HCT116 (cell line): Measurements from ENCODE around the gene UBR3.

ENCODE experiments used
- CEBPB ChIP-seq: IDR thresholded peaks from 2 replicates; pipeline ENCODE4 v1.6.1; 2012; ENCODE audit warnings: low read depth
- EGR1 ChIP-seq: IDR thresholded peaks from 2 replicates; pipeline ENCODE4 v1.6.1; 2012; ENCODE audit warnings: low read depth
- ELF1 ChIP-seq: IDR thresholded peaks from 2 replicates; pipeline ENCODE4 v1.6.1; 2012; ENCODE audit warnings: low read depth, borderline replicate concordance
- EZH2 ChIP-seq: fragments of 200-600 bp; sonication (generic); IDR thresholded peaks from 2 replicates; pipeline ENCODE4 v1.6.1; 2017; ENCODE audit warnings: antibody characterized with exemption, mixed run types
- POLR2A ChIP-seq: IDR thresholded peaks from 2 replicates; pipeline ENCODE4 v1.7.0; 2011; ENCODE audit warnings: borderline replicate concordance; ENCODE audit not compliant: insufficient read depth, insufficient read length; ENCODE audit errors: extremely low read depth
- POLR2AphosphoS5 ChIP-seq: IDR thresholded peaks from 2 replicates; pipeline ENCODE4 v1.6.1; 2011; ENCODE audit warnings: mild to moderate bottlenecking, low read depth, low read length, moderate library complexity
- RAD21 ChIP-seq: IDR thresholded peaks from 2 replicates; pipeline ENCODE4 v1.6.1; 2012; ENCODE audit warnings: low read depth, mild to moderate bottlenecking
- REST ChIP-seq: IDR thresholded peaks from 2 replicates; pipeline ENCODE4 v1.6.1; 2012; ENCODE audit warnings: low read depth
- YY1 ChIP-seq: IDR thresholded peaks from 2 replicates; pipeline ENCODE4 v1.6.1; 2011; ENCODE audit warnings: low read length, low read depth, moderate library complexity, mild to moderate bottlenecking; ENCODE audit not compliant: insufficient replicate concordance; ENCODE audit errors: extremely low read depth
- ZBTB33 ChIP-seq: IDR thresholded peaks from 2 replicates; pipeline ENCODE4 v1.6.1; 2011; ENCODE audit warnings: mild to moderate bottlenecking, low read length, moderate library complexity; ENCODE audit not compliant: insufficient replicate concordance; ENCODE audit errors: extremely low read depth
- TF ChIP-seq, protein P1 (sequence below), 3 experiments: fragments of 200-600 bp in 1 of 3; sonication (generic) in 1 of 3; IDR thresholded peaks in 2 of 3; conservative IDR thresholded peaks in 1 of 3; 2 replicates each; pipeline ENCODE4 v1.5.1; 2012 to 2017; ENCODE audit warnings: low read depth in 2 of 3, low read length in 2 of 3, antibody characterized with exemption in 1 of 3, borderline replicate concordance in 1 of 3, control low read depth in 1 of 3, mild to moderate bottlenecking in 1 of 3, mixed read lengths in 1 of 3, mixed run types in 1 of 3, moderate library complexity in 1 of 3; ENCODE audit not compliant: insufficient read depth in 1 of 3

GRCh38 chr2:170101789-170102188, 274.5 kb downstream of the UBR3 start:
- TF ChIP-seq REST (no peak), EGR1 (no peak), ELF1 (no peak), RAD21 (no peak), POLR2A (no peak), CEBPB (no peak), ZBTB33 (no peak), EZH2 (no peak), POLR2AphosphoS5 (no peak), YY1 (no peak)
- TF ChIP-seq, protein P1, sequence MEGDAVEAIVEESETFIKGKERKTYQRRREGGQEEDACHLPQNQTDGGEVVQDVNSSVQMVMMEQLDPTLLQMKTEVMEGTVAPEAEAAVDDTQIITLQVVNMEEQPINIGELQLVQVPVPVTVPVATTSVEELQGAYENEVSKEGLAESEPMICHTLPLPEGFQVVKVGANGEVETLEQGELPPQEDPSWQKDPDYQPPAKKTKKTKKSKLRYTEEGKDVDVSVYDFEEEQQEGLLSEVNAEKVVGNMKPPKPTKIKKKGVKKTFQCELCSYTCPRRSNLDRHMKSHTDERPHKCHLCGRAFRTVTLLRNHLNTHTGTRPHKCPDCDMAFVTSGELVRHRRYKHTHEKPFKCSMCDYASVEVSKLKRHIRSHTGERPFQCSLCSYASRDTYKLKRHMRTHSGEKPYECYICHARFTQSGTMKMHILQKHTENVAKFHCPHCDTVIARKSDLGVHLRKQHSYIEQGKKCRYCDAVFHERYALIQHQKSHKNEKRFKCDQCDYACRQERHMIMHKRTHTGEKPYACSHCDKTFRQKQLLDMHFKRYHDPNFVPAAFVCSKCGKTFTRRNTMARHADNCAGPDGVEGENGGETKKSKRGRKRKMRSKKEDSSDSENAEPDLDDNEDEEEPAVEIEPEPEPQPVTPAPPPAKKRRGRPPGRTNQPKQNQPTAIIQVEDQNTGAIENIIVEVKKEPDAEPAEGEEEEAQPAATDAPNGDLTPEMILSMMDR (IDR thresholded peaks at IDR 0.05 in 2 of 3, conservative IDR thresholded peaks at IDR 0.05 in 1 of 3; ENCODE audit: borderline replicate concordance in 1 of 3, insufficient read depth in 1 of 3, low read depth in 2 of 3, low read length in 2 of 3) = no peak
